Measurements from ENCODE around the gene CCDC167. TPM values are rescaled to one million over a fixed set of nuclear protein-coding genes. Genes with fewer than 3 reads are reported as not detected.

The CCDC167 gene
- total RNA-seq, 2 experiments from 2014 or later = 7.3 to 8.0 TPM

DNA sequence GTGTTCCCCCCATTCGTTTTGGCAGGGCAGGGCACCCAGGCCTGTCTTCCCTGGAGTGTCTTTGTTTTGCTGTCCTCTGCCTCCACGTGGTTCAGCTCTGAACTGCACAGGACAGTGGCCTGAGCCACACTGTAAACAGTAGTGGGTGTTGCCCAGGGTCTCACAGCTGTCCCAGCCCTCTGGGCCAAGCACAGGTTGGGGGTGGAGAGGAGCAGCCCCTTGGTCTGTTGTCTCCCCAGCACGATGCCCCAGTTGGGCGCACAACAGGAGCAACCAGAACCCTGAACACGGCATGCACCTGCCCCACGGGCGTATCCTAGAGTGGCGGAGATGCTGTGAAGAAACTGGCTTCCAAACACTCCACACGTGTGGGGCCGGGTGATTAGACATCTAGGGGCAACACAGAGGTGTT is 14.4 kb downstream of the CCDC167 start:
- H3K9me3 ChIP-seq (ENCODE audit: control insufficient read depth in 1 of 2, insufficient read depth in 1 of 2, low read length in 2 of 2) = no peaks in the 10 kb centered on the region
- Mint-ChIP-seq H3K4me1 (ENCODE audit: low read depth) (peaks cover 24% of the 10 kb centered on the region), H3K27me3 (no peaks in the 10 kb centered on the region), H3K36me3 (ENCODE audit: low read depth) (peaks cover 33% of the 10 kb centered on the region), H3K27ac (peak overlapping the region; percentile 72), H3K4me3 (no peak overlapping the region), H3K9me3 (no peaks in the 10 kb centered on the region)
- peaks cover 57% of the 10 kb centered on the region for H3K36me3 ChIP-seq (ENCODE audit: insufficient read depth, low read length)
- POLR2A ChIA-PET = interaction anchor here (1.0 to 1.3 kb wide), 3 partner anchors 23 to 81 kb away, joined by 4 read pairs; no protein-coding TSS in a partner anchor
- no peak for ATAC-seq (ENCODE audit: poor library complexity)
- intact Hi-C loops (cut with DNase I, micrococcal nuclease) = loop anchor here in 1 of 2 experiments (2.0 kb wide), 1 partner anchor 160 kb away; no protein-coding TSS in a partner anchor
- TF ChIP-seq, protein P1, sequence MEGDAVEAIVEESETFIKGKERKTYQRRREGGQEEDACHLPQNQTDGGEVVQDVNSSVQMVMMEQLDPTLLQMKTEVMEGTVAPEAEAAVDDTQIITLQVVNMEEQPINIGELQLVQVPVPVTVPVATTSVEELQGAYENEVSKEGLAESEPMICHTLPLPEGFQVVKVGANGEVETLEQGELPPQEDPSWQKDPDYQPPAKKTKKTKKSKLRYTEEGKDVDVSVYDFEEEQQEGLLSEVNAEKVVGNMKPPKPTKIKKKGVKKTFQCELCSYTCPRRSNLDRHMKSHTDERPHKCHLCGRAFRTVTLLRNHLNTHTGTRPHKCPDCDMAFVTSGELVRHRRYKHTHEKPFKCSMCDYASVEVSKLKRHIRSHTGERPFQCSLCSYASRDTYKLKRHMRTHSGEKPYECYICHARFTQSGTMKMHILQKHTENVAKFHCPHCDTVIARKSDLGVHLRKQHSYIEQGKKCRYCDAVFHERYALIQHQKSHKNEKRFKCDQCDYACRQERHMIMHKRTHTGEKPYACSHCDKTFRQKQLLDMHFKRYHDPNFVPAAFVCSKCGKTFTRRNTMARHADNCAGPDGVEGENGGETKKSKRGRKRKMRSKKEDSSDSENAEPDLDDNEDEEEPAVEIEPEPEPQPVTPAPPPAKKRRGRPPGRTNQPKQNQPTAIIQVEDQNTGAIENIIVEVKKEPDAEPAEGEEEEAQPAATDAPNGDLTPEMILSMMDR (IDR thresholded peaks at IDR 0.05) = no peak
- no peak overlapping the region for H3K27ac ChIP-seq (ENCODE audit: low read depth in 1 of 2, low read length in 2 of 2)
- H3K4me1 ChIP-seq (ENCODE audit: insufficient read depth, low read length) = peaks cover 51% of the 10 kb centered on the region
- H3K4me3 ChIP-seq (ENCODE audit: low read length) = no peak overlapping the region
- peak in 1 of 14 experiments; percentile 30 for DNase-seq
- CTCF ChIA-PET = interaction anchor here (0.7 to 1.3 kb wide), 4 partner anchors 13 to 80 kb away, joined by 3 to 9 read pairs (median 3); no protein-coding TSS in a partner anchor
- H3K27me3 ChIP-seq (ENCODE audit: control insufficient read depth in 1 of 2, insufficient read depth in 2 of 2, low read length in 2 of 2) = no peaks in the 10 kb centered on the region

DNA sequence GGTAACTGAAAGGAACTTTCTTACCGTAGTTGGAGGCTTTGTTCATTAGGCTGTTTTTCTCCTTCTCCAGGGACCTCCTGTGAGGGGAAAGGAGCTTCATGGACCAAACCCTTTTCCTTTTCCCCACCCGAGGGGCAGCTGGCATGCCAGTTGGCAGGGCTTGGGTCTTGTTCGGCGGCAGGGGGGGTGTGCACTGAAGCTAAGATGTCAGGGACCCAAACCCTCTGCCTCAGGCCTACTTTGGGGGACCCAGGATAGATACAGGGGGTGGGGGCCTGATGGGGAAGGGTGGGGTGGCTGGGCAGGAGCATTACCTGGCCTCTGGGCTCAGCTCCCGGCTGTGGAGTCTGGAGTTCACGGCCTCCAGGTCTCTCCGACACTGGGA is 14.9 kb downstream of the CCDC167 start:
- TF ChIP-seq, protein P1 (IDR thresholded peaks at IDR 0.05) = no peak
- Mint-ChIP-seq H3K9me3 (no peaks in the 10 kb centered on the region), H3K27me3 (no peaks in the 10 kb centered on the region), H3K36me3 (ENCODE audit: low read depth) (peaks cover 36% of the 10 kb centered on the region), H3K4me3 (no peak overlapping the region), H3K27ac (no peak overlapping the region), H3K4me1 (ENCODE audit: low read depth) (peaks cover 19% of the 10 kb centered on the region)
- intact Hi-C loops (cut with DNase I, micrococcal nuclease) = loop anchor here (1.0 to 5.0 kb wide), 6 partner anchors 33 to 1013 kb away; no protein-coding TSS in a partner anchor
- ATAC-seq (ENCODE audit: poor library complexity) = no peak
- Histone ChIP-seq H3K27me3 (ENCODE audit: control insufficient read depth in 1 of 2, insufficient read depth in 2 of 2, low read length in 2 of 2) (no peaks in the 10 kb centered on the region), H3K36me3 (ENCODE audit: insufficient read depth, low read length) (peaks cover 62% of the 10 kb centered on the region), H3K4me3 (ENCODE audit: low read length) (no peak overlapping the region), H3K4me1 (ENCODE audit: insufficient read depth, low read length) (peaks cover 46% of the 10 kb centered on the region), H3K9me3 (ENCODE audit: control insufficient read depth in 1 of 2, insufficient read depth in 1 of 2, low read length in 2 of 2) (no peaks in the 10 kb centered on the region), H3K27ac (ENCODE audit: low read depth in 1 of 2, low read length in 2 of 2) (peak overlapping the region in 1 of 2 donors; percentile 50)
- DNase-seq = no peak
- POLR2A ChIA-PET = interaction anchor here (0.6 to 1.3 kb wide), 4 partner anchors 23 to 290 kb away, joined by 3 to 4 read pairs (median 4); no protein-coding TSS in a partner anchor
- CTCF ChIA-PET = interaction anchor here (0.7 to 1.9 kb wide), 5 partner anchors 12 to 207 kb away, joined by 3 to 9 read pairs (median 3); no protein-coding TSS in a partner anchor

- Mint-ChIP-seq H3K4me3 (no peak overlapping the region), H3K4me1 (ENCODE audit: low read depth) (peaks cover 14% of the 10 kb centered on the region), H3K36me3 (ENCODE audit: low read depth) (peaks cover 43% of the 10 kb centered on the region), H3K27ac (no peak overlapping the region), H3K27me3 (no peaks in the 10 kb centered on the region), H3K9me3 (no peaks in the 10 kb centered on the region)
- Histone ChIP-seq H3K27ac (ENCODE audit: low read depth in 1 of 2, low read length in 2 of 2) (peak overlapping the region in 1 of 2 donors; percentile 50), H3K36me3 (ENCODE audit: insufficient read depth, low read length) (peaks cover 69% of the 10 kb centered on the region), H3K27me3 (ENCODE audit: control insufficient read depth in 1 of 2, insufficient read depth in 2 of 2, low read length in 2 of 2) (no peaks in the 10 kb centered on the region), H3K9me3 (ENCODE audit: control insufficient read depth in 1 of 2, insufficient read depth in 1 of 2, low read length in 2 of 2) (no peaks in the 10 kb centered on the region), H3K4me1 (ENCODE audit: insufficient read depth, low read length) (peaks cover 40% of the 10 kb centered on the region), H3K4me3 (ENCODE audit: low read length) (no peak overlapping the region)
- ChIA-PET CTCF (interaction anchor here (0.6 to 2.3 kb wide), 7 partner anchors 11 to 214 kb away, joined by 3 to 9 read pairs (median 3); partner anchors contain the start of gene MDGA1), POLR2A (interaction anchor here (0.6 to 1.3 kb wide), 4 partner anchors 24 to 290 kb away, joined by 3 to 4 read pairs (median 4); no protein-coding TSS in a partner anchor)
- TF ChIP-seq, protein P1 (IDR thresholded peaks at IDR 0.05) = peak; percentile 84
- DNase-seq (peak; percentile 62 to 89 (median 76)), ATAC-seq (ENCODE audit: poor library complexity) (peak; percentile 65)
- intact Hi-C loops (cut with DNase I, micrococcal nuclease) = loop anchor here (1.0 to 5.0 kb wide), 6 partner anchors 33 to 1013 kb away; no protein-coding TSS in a partner anchor
Observed at GRCh38 chr6:37483917-37484785, 15.5 kb downstream of the CCDC167 start.
